HG02981 (cell line): ENCODE measurements around the gene PLAAT2.
"Not testable (repeated sequence)": the region's sequence is repeated elsewhere in the genome, so short reads cannot be mapped to it uniquely, and the experiment has no call there.

ENCODE experiments used
- ATAC-seq: cut with Tn5 transposase; IDR thresholded peaks from one replicate; pipeline ENCODE4 v1.9.1; 2021; ENCODE audit warnings: mild to moderate bottlenecking, moderate library complexity; ENCODE audit not compliant: unreplicated experiment

PLAAT2 gene

DNA sequence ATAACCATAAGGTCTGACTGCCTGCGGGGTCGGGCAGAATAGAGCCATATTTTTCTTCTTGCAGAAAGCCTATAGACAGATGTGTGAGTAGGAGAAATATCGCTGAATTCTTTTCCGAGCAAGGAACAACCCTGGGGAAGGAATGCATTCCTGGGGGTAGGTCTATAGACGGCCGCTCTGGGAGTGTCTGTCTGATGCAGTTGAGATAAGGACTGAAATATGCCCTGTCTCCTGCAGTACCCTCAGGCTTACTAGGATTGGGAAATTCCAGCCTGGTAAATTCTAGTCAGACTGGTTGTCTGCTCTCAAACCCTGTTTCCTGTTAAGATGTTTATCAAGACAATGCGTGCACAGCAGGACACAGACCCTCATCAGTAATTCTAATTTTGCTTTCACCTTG, 18.0 kb upstream of the PLAAT2 start:
- ATAC-seq: not testable (repeated sequence)

DNA sequence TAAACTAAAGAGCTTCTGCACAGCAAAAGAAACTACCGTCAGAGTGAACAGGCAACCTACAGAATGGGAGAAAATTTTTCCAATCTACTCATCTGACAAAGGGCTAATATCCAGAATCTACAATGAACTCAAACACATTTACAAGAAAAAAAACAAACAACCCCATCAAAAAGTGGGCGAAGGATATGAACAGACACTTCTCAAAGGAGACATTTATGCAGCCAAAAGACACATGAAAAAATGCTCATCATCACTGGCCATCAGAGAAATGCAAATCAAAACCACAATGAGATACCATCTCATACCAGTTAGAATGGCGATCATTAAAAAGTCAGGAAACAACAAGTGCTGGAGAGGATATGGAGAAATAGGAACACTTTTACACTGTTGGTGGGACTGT, 15.7 kb upstream of the PLAAT2 start:
- ATAC-seq: not testable (repeated sequence)

DNA sequence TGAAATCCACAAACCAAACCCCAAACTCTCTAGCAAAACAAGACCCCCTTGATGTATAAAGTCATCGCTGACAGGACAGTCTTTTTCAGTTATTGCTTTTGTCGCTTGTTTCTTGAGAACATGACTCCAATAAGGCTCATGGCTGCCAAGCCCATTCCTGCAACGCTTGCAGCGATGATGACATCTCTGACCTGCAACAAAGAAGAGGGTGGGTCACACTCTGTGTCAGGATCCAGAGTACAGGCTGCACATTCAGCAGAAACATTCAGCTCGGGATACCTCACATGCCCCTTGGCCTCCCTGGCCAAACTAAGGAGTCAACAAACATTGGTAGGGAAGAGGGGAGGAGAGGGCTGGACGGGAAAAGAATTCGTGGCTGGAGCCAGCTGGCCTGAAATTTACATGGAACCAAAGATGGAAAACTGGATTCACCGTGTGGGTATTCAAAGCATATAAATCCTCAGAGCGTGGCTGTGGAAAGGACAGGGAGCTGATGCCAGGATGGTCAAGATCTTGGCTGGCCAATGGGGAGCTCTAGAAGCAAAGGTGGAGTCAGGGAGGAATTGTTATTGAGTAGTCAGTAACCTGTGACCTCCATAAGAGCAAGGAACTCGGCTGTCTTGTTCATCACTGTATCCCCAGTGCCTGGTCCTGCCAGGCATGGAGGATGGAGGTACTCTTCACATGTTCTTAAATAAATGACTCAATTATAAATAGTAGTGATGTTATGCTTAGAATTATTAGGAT, 11.8 kb upstream of the PLAAT2 start:
- ATAC-seq: no peak

GRCh38 chr11:63573881-63574855, 11.0 kb upstream of the PLAAT2 start:
- peak; percentile 54 for ATAC-seq

DNA sequence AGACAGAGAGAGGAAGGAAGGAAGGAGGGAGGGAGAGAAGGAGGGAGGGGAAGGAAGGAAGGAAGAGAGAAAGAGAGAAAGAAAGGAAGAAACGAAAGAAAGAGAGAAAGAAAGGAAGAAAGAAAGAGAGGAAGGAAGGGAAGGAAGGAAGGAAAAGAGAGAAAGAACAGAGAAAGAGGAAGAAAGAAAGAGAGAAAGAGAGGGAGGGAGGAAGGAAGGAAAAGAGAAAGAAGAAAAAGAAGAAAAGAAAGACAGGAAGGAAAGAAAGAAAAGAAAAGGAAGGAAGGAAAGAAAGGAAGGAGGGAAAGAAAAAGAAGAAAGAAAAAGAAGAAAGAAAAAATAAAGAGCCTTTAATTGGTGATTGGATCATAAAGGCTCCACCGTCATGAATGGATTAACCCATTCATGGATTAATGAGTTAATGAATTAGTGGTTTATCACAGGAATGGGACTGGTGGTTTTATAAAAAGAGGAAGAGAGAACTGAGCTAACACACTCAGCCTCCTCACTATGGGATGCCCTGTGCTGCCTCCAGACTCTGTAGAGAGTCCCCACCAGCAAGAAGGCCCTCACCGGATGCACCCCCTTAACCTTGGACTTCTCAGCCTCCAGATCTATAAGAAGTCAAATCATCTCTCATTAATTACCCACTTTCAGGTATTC, 9.0 kb upstream of the PLAAT2 start:
- ATAC-seq: peak; percentile 48

DNA sequence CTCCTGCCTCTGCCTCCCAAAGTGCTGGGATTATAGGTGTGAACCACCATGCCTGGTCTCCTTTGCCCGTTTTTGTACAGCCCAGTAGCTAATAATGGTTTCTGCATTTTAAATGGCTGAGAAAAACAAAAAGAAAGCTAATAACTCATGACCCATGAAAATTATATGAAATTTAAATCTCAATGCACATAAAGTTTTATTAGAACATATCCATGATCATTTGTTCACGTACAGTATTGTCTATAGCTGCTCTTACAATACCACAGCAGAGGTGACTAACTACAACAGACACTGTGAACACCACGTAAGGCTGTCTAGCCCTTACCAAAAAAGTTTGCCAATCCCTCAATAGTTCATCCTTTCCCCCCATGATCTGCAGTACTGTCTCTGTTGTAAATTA, 6.4 kb upstream of the PLAAT2 start:
- no peak for ATAC-seq

DNA sequence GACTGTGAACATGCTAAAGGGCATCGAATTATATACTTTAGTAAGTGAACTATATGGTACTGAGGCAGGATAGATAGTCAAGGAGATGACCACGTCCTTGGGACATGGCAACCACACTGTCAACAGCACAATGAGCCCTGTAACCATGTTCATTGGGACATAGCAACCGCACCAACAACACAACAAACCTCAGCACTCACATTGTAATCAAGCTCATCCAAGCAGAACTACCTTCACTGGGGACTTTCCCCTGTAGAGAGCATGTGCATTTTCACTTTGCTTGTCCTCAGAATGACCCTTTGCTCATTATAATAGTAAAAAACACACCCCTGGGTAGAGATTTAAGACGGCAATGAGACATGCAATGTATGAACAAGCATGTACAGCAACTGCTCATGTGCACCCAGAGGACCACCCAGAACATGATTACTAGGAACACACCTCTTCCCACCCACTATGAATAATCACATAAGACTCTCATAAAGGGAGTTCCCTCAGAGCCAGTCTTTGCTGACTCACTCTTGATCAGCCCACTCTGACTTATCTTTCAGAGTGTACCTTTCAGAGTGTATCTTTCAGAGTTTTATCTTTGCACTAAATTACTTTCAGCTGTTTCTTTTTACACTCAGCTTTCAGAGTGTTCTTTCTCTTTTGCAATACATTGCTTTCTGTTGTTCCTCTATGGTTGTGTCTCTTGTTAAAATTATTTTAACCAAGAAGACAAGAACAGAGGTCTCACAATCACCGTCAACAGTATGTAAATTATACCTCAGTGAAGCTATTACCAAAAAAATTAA, 4.1 kb upstream of the PLAAT2 start:
- ATAC-seq: peak; percentile 70

DNA sequence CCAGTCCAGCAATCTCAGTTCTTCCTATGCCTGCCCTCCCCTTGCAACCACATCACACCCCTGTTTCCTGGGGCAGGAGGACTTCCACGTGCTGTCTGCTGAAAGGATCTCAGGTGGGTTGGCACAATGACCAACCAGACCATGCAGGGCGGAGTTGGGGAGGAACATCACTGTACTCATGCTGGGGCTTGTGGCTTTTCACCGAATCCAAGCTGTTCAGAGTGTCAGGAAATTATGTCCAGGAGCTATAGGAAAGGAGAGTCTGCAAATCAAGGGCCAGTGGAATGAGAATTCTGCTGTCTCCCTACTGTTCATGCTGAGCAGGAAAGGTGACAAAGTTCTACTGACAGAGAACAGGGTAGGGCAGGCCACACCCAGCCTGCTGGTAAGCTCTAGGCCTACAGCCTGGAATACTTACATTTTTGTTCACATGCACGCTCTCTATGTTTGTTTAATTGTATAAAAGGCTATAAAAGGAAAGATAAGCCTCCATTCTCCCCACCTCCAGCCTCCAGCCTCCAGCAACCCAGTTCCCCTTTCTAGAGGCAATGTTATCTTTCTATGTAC, 1.7 kb upstream of the PLAAT2 start:
- no peak for ATAC-seq

DNA sequence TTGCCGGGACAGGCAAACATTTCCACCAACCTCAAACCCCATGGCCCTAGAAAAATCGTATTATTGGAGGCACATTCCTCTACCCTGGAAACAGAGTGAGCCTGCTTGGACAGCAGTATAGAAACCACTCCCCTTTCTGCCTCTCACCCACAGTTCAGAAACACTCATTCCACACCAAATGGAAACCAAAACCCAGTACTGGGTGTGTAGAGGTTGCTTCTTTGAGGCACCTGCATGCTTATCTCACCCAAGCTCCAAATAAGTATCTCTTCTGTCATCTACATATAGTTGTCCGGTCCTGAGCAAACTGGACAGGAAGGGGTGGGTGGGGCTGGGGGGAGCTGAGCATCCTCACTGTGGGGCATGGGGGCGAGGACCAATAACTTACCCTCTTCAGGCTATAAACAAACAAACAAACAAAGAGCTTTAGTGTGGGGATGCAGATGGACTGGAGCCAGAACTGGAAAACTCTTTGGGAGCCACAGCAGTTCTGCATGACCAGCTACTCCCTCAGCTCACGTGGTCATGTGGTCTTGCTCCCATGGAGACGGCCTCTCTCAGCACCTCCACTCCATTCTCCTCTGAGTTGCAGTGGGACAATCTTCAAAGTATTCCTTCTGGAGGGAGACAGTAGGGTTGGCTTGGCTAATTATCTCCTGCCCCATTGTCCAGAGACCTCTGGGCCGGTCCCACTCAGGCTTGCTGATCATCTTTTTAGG, 1.0 kb upstream of the PLAAT2 start:
- peak; percentile 53 for ATAC-seq

DNA sequence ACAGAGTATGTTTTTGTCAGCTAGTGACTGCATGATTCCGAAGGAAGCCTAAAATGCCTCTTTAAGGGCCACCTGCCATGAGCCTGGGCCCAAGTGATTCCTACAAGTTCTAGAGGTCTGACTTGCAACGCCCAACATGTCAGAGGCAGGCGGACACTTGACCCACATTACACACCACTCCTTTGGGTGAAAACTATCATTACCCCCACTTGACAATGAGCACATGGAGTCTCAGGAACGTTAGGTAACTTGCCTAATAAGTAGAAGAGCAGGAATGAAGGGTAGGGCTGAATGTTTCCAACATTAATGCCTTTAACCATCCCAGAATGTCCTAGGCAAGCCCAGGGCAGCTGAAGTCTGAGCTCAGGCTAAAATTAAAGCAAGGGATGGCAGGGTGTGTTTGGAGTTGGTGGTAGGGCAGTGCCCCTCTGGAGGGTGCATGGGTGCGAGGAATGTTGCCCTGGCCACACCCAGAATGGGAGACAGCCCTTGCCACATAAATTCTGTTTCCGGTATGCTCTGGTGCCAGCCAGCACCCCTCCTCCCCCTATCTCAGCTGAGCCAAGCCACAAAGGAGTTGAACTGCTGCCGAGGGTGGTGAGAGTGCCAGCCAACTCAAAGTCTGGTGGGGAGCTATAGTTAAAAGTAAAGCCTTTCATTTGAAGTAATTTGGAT, 2.5 kb downstream of the PLAAT2 start:
- ATAC-seq: no peak

DNA sequence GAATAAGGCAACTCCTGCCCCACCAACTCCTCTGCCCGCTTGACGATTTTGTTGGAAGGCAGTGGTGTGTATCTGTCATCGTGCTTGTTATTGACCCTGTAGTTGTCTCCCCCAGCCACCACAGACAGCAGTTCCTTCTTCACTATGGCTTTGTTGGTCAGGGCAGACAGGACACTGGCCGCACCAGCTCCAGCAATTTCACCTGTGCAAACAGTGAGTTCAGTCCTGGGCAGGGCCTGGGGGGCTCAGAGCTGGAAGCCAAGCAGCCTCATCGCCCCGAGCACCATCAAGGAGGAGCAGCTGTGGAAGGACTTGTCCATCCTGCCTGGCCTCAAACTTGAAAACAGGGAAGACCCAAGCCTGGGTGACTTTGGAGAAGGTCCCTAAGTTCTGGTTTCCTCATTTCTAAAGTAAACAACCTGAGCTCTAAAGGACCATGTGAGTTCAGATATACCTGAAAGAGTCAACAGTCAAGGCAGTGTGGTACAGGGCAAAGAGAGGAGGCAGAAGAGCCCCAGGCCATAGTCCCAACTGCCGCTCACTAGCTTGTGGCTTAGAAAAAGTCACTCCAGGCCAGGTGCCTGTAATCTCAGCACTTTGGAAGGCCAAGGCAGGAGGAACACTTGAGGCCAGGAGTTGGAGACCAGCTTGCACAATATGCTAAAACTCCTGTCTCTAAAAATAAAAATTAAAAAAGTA, 4.6 kb downstream of the PLAAT2 start:
- ATAC-seq: no peak

- ATAC-seq: no peak
These were observed 5.6 kb downstream of the PLAAT2 start for GRCh38 chr11:63557570-63557969.

- no peak for ATAC-seq
These were observed 6.7 kb downstream of the PLAAT2 start for GRCh38 chr11:63556404-63557013.

- ATAC-seq: no peak
These were observed 8.3 kb downstream of the PLAAT2 start for GRCh38 chr11:63554877-63555223.

GRCh38 chr11:63553759-63554158, 9.4 kb downstream of the PLAAT2 start:
- ATAC-seq: no peak

GRCh38 chr11:63552921-63553320, 10.3 kb downstream of the PLAAT2 start:
- ATAC-seq: no peak

GRCh38 chr11:63551889-63552266, 11.3 kb downstream of the PLAAT2 start:
- ATAC-seq: no peak
